HPDE6-E6E7 (cell line): ENCODE results near the gene STING1.
A peak's percentile ranks its signal among the peaks of the same experiment; 100 is the strongest.
"Not testable (repeated sequence)": the region's sequence is repeated elsewhere in the genome, so short reads cannot be mapped to it uniquely, and the experiment has no call there.

Experiments
- DNase-seq: peaks from one replicate; pipeline ENCODE4 v3.0.0; 2011; ENCODE audit warnings: missing footprints; ENCODE audit errors: extremely low spot score

Gene STING1

DNA sequence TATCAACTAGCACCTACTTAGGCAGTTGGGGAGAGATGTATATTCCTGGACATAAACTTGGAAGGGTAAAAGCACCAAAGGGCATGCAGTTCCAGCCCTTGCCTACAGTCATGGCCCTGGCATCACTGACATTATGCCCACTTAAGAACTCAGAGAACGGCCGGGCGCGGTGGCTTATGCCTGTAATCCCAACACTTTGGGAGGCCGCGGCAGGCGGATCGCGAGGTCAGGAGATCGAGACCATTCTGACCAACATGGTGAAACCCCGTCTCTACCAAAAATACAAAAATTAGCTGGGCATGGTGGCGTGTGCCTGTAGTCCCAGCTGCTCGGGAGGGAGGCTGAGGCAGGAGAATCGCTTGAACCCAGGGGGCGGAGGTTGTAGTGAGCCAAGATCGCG lies 42.1 kb downstream of the STING1 start:
- not testable (repeated sequence) for DNase-seq

DNA sequence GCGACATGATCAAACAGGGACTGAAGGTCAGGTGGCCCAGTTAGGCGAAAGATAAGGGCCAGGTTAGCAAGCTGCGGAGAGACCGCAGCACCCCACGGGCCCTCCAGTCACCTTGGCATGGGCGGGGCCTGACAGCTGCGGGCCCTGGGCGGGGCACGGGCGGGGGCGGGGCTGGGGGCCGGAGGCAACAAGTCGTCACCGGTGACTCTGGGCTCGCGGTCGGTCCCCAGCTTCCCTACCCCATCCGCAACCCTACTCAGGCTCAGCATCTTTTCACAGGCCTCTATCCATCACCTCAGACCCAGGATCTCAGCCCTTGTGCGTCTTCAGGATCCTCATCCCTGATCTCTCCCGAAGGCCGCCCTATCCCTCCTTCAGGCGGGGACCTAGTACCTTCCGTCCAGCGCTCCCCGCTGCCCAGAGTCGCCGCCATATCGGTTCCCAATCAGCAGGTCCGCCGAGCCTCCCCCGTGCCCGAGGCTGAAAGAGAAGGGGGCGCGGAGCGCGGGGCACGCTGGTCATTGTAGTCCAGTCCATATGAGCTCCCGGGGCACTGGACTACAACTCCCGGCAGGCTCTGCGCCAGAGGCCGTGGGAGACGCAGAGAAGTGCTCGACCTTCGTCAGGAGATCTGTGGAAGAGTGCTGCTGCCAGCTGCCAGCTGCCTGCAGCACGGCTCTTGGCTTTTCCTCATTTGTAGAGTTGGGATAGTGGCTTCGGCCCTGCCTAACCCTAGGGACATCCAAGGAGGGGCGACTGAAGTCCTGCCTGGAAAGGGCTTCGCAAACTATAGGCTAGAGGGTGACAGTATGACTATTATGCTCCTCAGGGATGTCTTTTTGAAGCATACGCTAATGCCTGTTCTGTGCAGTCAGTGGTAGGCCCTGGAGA lies 43.3 kb downstream of the STING1 start, which contains the start of gene DNAJC18:
Gene DNAJC18, minus strand, starts transcription at position 513 of the 891 bp plus-strand sequence. Its CDS starts 80 bp downstream, at position 433.
- peak; percentile 85 for DNase-seq

DNA sequence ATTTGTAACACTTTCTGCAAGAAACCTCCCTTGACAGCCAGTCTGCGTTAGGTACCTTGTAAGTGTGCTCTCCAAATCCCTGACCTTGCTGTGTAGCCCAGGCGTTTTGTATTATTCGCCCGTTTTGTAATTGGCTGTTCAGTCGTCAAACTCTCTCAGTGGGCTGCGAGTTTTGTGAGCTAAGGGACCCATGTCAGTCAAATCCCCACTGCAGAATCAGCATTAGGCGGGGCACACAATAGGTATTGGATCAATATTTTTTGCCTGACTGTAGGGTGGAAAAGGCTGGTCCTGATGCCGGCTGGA lies 43.9 kb downstream of the STING1 start:
- DNase-seq: no peak

DNA sequence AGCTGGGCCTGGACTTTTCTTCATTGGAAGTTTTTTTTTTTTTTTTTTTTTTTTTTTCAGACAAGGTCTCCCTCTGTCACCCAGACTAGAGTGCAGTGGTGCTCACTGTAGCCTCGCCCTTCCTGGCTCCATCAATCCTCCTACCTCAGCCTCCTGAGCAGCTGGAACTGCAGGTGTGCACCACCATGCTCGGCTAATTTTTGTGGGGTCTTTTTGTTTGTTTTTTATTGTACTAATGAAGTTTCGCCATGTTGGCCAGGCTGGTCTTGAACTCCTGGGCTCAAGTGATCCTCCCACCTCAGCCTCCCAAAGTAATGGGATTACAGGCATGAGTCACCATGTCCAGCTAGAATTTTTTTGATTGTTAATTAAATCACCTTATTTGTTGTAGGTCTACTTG lies 46.9 kb downstream of the STING1 start:
- no peak for DNase-seq

DNA sequence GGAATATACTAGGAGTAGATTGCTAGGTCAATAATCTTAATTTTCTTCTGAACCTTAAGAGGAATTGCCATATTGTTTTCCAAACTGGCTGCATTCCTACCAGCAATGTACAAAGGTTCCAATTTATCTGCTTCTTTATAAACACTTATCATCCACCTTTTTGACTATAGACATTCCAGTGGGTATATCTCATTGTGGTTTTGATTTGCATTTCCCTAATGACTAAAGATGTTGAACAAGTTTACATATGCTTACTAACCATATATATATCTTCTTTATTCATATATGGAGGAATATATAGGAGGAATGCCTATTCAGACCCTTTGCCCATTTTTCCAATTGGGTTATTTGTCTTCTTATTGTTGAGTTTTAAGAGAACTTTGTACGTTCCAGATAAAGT lies 50.9 kb downstream of the STING1 start:
- no peak for DNase-seq

DNA sequence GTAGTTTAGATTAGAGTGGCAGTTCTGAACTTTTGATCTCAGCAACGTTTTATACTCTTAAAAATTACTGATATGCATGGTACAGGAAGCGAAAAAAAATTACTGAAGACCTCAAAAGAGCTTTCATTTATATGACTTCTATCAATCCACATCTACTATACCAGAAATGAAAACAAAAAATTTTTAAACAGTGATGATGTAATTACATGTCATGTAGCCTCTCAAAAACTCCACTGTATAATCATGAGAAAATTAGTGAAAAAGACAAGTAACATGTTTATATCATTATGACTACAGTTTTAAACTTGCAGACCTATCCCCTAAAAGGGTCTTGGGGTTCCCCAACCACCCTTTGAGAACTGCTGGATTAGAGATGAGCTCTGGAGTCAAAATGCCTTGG lies 52.5 kb downstream of the STING1 start:
- DNase-seq: no peak

DNA sequence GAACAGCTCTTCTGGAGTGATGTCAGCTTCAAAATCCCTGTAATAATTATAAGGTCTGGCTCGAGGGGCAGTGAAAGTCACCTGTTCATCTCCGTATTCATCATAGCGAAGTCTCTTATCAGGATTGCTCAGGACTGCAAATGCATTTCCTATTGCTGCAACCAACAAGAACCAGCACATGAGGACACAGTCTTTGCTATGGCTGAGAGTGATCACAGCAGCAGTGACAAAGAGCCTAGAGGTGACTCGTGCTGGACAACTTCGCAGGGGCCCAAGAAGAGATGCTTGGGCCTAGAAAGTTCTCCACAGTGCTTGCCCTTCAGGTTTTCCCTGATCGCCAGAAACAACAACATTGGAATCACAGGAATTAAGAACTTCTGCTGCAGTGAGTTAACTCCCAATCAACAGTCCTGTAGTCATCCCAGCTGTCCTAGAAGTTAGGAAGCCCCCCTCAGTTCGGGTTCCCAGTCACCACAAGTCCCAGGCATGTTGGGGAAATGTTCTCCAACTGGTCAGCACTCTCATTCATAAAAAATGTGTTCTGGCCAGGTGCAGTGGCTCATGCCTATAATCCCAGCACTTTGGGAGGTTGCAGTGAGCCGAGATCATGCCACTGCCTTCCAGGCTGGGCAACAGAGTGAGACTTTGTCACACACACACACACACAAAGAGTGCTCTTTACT lies 56.2 kb downstream of the STING1 start:
- no peak for DNase-seq
